IMR-90 (cell line): ENCODE data around the gene PRSS16. TPM values are rescaled to one million over a fixed set of nuclear protein-coding genes. Genes with fewer than 3 reads are reported as not detected.

Experiments
- ATAC-seq: fragments of 200-7000 bp; cut with Tn5 transposase; 2 replicates; pipeline ENCODE4 v1.9.1; 2020; ENCODE audit warnings: low read depth, mild to moderate bottlenecking, moderate library complexity
- BruUV-seq: library from RNA; stranded (reverse); fragments of 400-500 nt; replicated peaks from 2 replicates; lab custom pipeline; 2021; lab: Mats Ljungman, UMichigan
- CTCF ChIA-PET: fragments of 300-600 bp; formaldehyde crosslinking; extraction: SDS; loops from one replicate; lab custom pipeline; 2021; ENCODE audit warnings: antibody characterized with exemption; lab: Yijun Ruan, JAX
- POLR2A ChIA-PET: fragments of 300-600 bp; sonication (Branson Sonifier 250); formaldehyde crosslinking; loops from one replicate; lab custom pipeline; 2022; ENCODE audit warnings: antibody characterized with exemption; ENCODE audit not compliant: unreplicated experiment; lab: Charles Lee
- DNase-seq: peaks from one replicate; pipeline ENCODE4 v3.0.0; 2013
- H2AFZ ChIP-seq: replicated peaks from 2 replicates; pipeline ENCODE3; 2013; ENCODE audit warnings: low read length, mild to moderate bottlenecking; ENCODE audit not compliant: poor library complexity
- H2AK5ac ChIP-seq: 2 replicates; pipeline ENCODE4 v1.6.1; 2013; ENCODE audit warnings: low read depth, low read length, inconsistent platforms
- H2AK9ac ChIP-seq: replicated peaks from 2 replicates; pipeline ENCODE3; 2013; ENCODE audit warnings: mild to moderate bottlenecking, low read depth, low read length, moderate library complexity; ENCODE audit not compliant: poor library complexity
- H2BK120ac ChIP-seq: 2 replicates; pipeline ENCODE4 v1.6.1; 2013; ENCODE audit warnings: low read depth, low read length, inconsistent platforms
- H2BK15ac ChIP-seq: 3 replicates; pipeline ENCODE4 v1.6.1; 2013; ENCODE audit warnings: low read depth, low read length, inconsistent platforms
- H2BK20ac ChIP-seq: 2 replicates; pipeline ENCODE4 v1.6.1; 2013; ENCODE audit warnings: low read depth, mild to moderate bottlenecking, inconsistent platforms, low read length, moderate library complexity
- H2BK5ac ChIP-seq: 2 replicates; pipeline ENCODE4 v1.6.1; 2013; ENCODE audit warnings: mild to moderate bottlenecking, low read depth, low read length, inconsistent platforms; ENCODE audit not compliant: poor library complexity, severe bottlenecking
- H3K14ac ChIP-seq: replicated peaks from 2 replicates; pipeline ENCODE4 v1.6.1; 2013; ENCODE audit warnings: low read depth, low read length, inconsistent platforms
- H3K18ac ChIP-seq: 2 replicates; pipeline ENCODE4 v1.6.1; 2013; ENCODE audit warnings: low read depth, low read length, control low read depth
- H3K23ac ChIP-seq: 2 replicates; pipeline ENCODE4 v1.6.1; 2013; ENCODE audit warnings: low read depth, low read length, inconsistent platforms
- H3K27ac ChIP-seq: 2 replicates; pipeline ENCODE4 v1.5.1; 2013; ENCODE audit warnings: mild to moderate bottlenecking, control low read depth, low read length; ENCODE audit not compliant: insufficient read depth
- H3K27me3 ChIP-seq: 2 replicates; pipeline ENCODE4 v1.6.1; 2013; ENCODE audit warnings: low read length; ENCODE audit not compliant: control insufficient read depth, insufficient read depth
- H3K36me3 ChIP-seq: 2 replicates; pipeline ENCODE4 v1.6.1; 2013; ENCODE audit warnings: low read length, mixed read lengths; ENCODE audit not compliant: control insufficient read depth, insufficient read depth
- H3K4ac ChIP-seq: 2 replicates; pipeline ENCODE4 v1.6.1; 2013; ENCODE audit warnings: low read depth, low read length, inconsistent platforms
- H3K4me1 ChIP-seq: 2 replicates; pipeline ENCODE4 v1.6.1; 2013; ENCODE audit warnings: low read length, mixed read lengths; ENCODE audit not compliant: control insufficient read depth, insufficient read depth
- H3K4me2 ChIP-seq: 2 replicates; pipeline ENCODE4 v1.6.1; 2013; ENCODE audit warnings: low read depth, mild to moderate bottlenecking, control low read depth, low read length, moderate library complexity
- H3K4me3 ChIP-seq: 2 replicates; pipeline ENCODE4 v1.5.1; 2013; ENCODE audit warnings: low read depth, mild to moderate bottlenecking, control low read depth, low read length, moderate library complexity; ENCODE audit not compliant: insufficient read depth
- H3K56ac ChIP-seq: 2 replicates; pipeline ENCODE4 v1.6.1; 2013; ENCODE audit warnings: low read length, inconsistent platforms; ENCODE audit not compliant: insufficient read depth; ENCODE audit errors: extremely low read depth
- H3K79me1 ChIP-seq, 2 experiments: 2 replicates each; pipeline ENCODE4 v1.6.1; 2013; ENCODE audit warnings: low read length in 2 of 2, inconsistent platforms in 1 of 2, low read depth in 1 of 2
- H3K9ac ChIP-seq: 2 replicates; pipeline ENCODE4 v1.6.1; 2013; ENCODE audit warnings: low read depth, low read length, control low read depth
- H3K9me1 ChIP-seq: 2 replicates; pipeline ENCODE4 v1.6.1; 2013; ENCODE audit warnings: low read length, inconsistent platforms; ENCODE audit not compliant: insufficient read depth
- H3K9me3 ChIP-seq: 2 replicates; pipeline ENCODE4 v1.6.1; 2013; ENCODE audit warnings: low read length; ENCODE audit not compliant: control insufficient read depth, insufficient read depth
- H4K20me1 ChIP-seq: 2 replicates; pipeline ENCODE4 v1.6.1; 2013; ENCODE audit warnings: low read length, inconsistent platforms; ENCODE audit not compliant: insufficient read depth
- H4K5ac ChIP-seq: 2 replicates; pipeline ENCODE4 v1.6.1; 2013; ENCODE audit warnings: mild to moderate bottlenecking, low read depth, low read length, control low read depth
- H4K8ac ChIP-seq, 2 experiments: 2 replicates each; pipeline ENCODE4 v1.6.1; 2013; ENCODE audit warnings: low read depth in 2 of 2, low read length in 2 of 2, control low read depth in 1 of 2, inconsistent platforms in 1 of 2
- H4K91ac ChIP-seq: 2 replicates; pipeline ENCODE4 v1.6.1; 2013; ENCODE audit warnings: low read depth, low read length, inconsistent platforms; ENCODE audit not compliant: insufficient read depth
- CEBPB ChIP-seq: IDR thresholded peaks from 2 replicates; pipeline ENCODE4 v1.6.1; 2012; ENCODE audit warnings: low read depth, low read length, improper control_type of control experiment
- MAZ ChIP-seq: IDR thresholded peaks from 2 replicates; pipeline ENCODE4 v1.6.1; 2012; ENCODE audit warnings: low read depth, mild to moderate bottlenecking, low read length, improper control_type of control experiment, moderate library complexity, borderline replicate concordance
- WGBS, 2 experiments: methylation state at CpG; one replicate each; pipeline versions ENCODE4 v1.1.5 to v1.1.7; 2013; ENCODE audit warnings: missing lambda C conversion rate in 2 of 2; ENCODE audit not compliant: insufficient read length in 1 of 2; ENCODE audit errors: extremely low coverage in 2 of 2; 5-methylcytosine and 5-hydroxymethylcytosine counted together
- dilution Hi-C: fragments of 300-500 bp; cut with HindIII; formaldehyde crosslinking; loops from one replicate; pipeline ENCODE4 v1.14.3; 2018; ENCODE audit warnings: low sequenced_read_pairs; ENCODE audit not compliant: unreplicated experiment
- in situ Hi-C: fragments of 300-500 bp; cut with MboI; formaldehyde crosslinking; loops from 3 replicates; pipeline ENCODE4 v1.14.3; 2019; ENCODE audit warnings: low sequenced_read_pairs, inconsistent platforms, mixed read lengths
- intact Hi-C: fragments of 100-400 bp; cut with micrococcal nuclease; formaldehyde crosslinking; loops from 2 replicates; pipeline ENCODE4 v1.10.0; 2022
- polyA plus RNA-seq, 3 experiments: library from polyadenylated mRNA; depleted of rRNA; stranded (reverse); fragments of >200 nt; gene quantifications; 2 replicates each; pipeline ENCODE4 v1.2.3, GENCODE V29; 2012; ENCODE audit warnings: low replicate concordance in 1 of 3
- total RNA-seq: library from RNA; depleted of rRNA; stranded (reverse); fragments of >200 nt; gene quantifications from 2 replicates; pipeline ENCODE4 v1.2.3, GENCODE V29; 2012

The PRSS16 gene
- total and polyA plus RNA-seq, 2 of the 4 experiments (the other 2 are of a cell fraction), result 0.39 TPM; not detected in 1

- dilution Hi-C loops, result no loop called here
- ChIA-PET CTCF (no interaction called here), POLR2A (no interaction called here)
- in situ Hi-C loops, result no loop called here
- Histone ChIP-seq H3K9me3 (peaks cover 4% of the 10 kb centered on the region), H4K20me1 (no peaks in the 10 kb centered on the region), H4K8ac (no peak overlapping the region), H2BK15ac (no peak overlapping the region), H3K18ac (no peak overlapping the region), H3K9me1 (no peaks in the 10 kb centered on the region), H3K56ac (no peak overlapping the region), H3K4ac (no peak overlapping the region), H2AK5ac (no peak overlapping the region), H2AFZ (no peak overlapping the region), H3K4me3 (no peak overlapping the region), H2BK120ac (no peak overlapping the region), H2AK9ac (no peak overlapping the region), H3K79me1 (no peaks in the 10 kb centered on the region), H3K27me3 (peaks cover 60% of the 10 kb centered on the region), H2BK20ac (no peak overlapping the region), H3K23ac (no peak overlapping the region), H3K9ac (no peak overlapping the region), H3K14ac (no peak overlapping the region), H3K27ac (no peak overlapping the region), H4K5ac (no peak overlapping the region), H3K4me1 (no peaks in the 10 kb centered on the region), H2BK5ac (no peak overlapping the region), H4K91ac (no peak overlapping the region), H3K4me2 (no peak overlapping the region), H3K36me3 (no peaks in the 10 kb centered on the region)
- no peak for ATAC-seq
- intact Hi-C loops, result no loop called here
- BruUV-seq, result no TSS peak
- WGBS, 2 experiments, result no CpG with 5 or more reads among the region's 2 CpGs
- no peak for DNase-seq
- no peak for TF ChIP-seq CEBPB
- no peak for TF ChIP-seq MAZ
These were observed 38.6 kb downstream of the PRSS16 start for GRCh38 chr6:27286141-27286540.
